MM.1S (cell line): ENCODE results near the gene UBE2D2.

Experiments
- DNase-seq: peaks from one replicate; pipeline ENCODE4 v3.0.0-alpha.2; 2015
- H2AFZ ChIP-seq: fragments of 300-600 bp; sonication (generic); 2 replicates; pipeline ENCODE4 v1.6.0; 2016; ENCODE audit warnings: antibody characterized with exemption, low read length
- H3F3A ChIP-seq: fragments of 300-600 bp; sonication (generic); 2 replicates; pipeline ENCODE4 v1.6.1; 2016; ENCODE audit warnings: mild to moderate bottlenecking, antibody characterized with exemption, low read length, moderate library complexity, mixed read lengths; ENCODE audit not compliant: insufficient read depth
- H3K27ac ChIP-seq: fragments of 300-600 bp; sonication (generic); 2 replicates; pipeline ENCODE4 v1.5.1; 2016; ENCODE audit warnings: mild to moderate bottlenecking, low read length
- H3K27me3 ChIP-seq: fragments of 300-600 bp; sonication (generic); replicated peaks from 2 replicates; pipeline ENCODE4 v1.6.0; 2016; ENCODE audit warnings: low read length; ENCODE audit not compliant: insufficient read depth
- H3K36me3 ChIP-seq: fragments of 300-600 bp; sonication (generic); replicated peaks from 2 replicates; pipeline ENCODE4 v1.6.1; 2016; ENCODE audit warnings: mild to moderate bottlenecking, low read length, mixed read lengths; ENCODE audit not compliant: insufficient read depth
- H3K4me1 ChIP-seq: fragments of 300-600 bp; sonication (generic); 2 replicates; pipeline ENCODE4 v1.6.1; 2016; ENCODE audit warnings: low read length, mixed read lengths
- H3K4me2 ChIP-seq: fragments of 300-600 bp; sonication (generic); 2 replicates; pipeline ENCODE4 v1.6.0; 2016; ENCODE audit warnings: low read depth, low read length
- H3K4me3 ChIP-seq: fragments of 300-600 bp; sonication (generic); 2 replicates; pipeline ENCODE4 v1.5.1; 2016; ENCODE audit warnings: low read length, mixed read lengths
- H3K79me2 ChIP-seq: fragments of 300-600 bp; sonication (generic); 2 replicates; pipeline ENCODE4 v1.6.1; 2016; ENCODE audit warnings: mixed run types, low read length, mixed read lengths
- H3K9ac ChIP-seq: fragments of 300-600 bp; sonication (generic); 2 replicates; pipeline ENCODE4 v1.6.1; 2016; ENCODE audit warnings: low read length, mixed read lengths
- H3K9me2 ChIP-seq: fragments of 300-600 bp; sonication (generic); replicated peaks from 2 replicates; pipeline ENCODE4 v1.6.1; 2016; ENCODE audit warnings: mild to moderate bottlenecking, low read length, mixed read lengths; ENCODE audit not compliant: insufficient read depth
- H3K9me3 ChIP-seq: fragments of 300-600 bp; sonication (generic); replicated peaks from 2 replicates; pipeline ENCODE4 v1.6.1; 2016; ENCODE audit warnings: mild to moderate bottlenecking, low read length, mixed read lengths; ENCODE audit not compliant: insufficient read depth
- H4K20me1 ChIP-seq: fragments of 300-600 bp; sonication (generic); 2 replicates; pipeline ENCODE4 v1.6.1; 2016; ENCODE audit warnings: mild to moderate bottlenecking, low read length, moderate library complexity, mixed read lengths; ENCODE audit not compliant: insufficient read depth
- CTCF ChIP-seq: fragments of 300-600 bp; sonication (generic); IDR thresholded peaks from 2 replicates; pipeline ENCODE4 v1.5.1; 2016; ENCODE audit warnings: antibody characterized with exemption, low read length, mixed read lengths
- EZH2 ChIP-seq: fragments of 300-600 bp; sonication (generic); optimal IDR thresholded peaks from 2 replicates; pipeline ENCODE3; 2017; ENCODE audit warnings: low read depth, mild to moderate bottlenecking, antibody characterized with exemption, low read length, mixed read lengths
- EZH2phosphoT487 ChIP-seq: fragments of 300-600 bp; sonication (generic); IDR thresholded peaks from 2 replicates; pipeline ENCODE4 v1.6.1; 2018; ENCODE audit warnings: antibody characterized with exemption, low read length

UBE2D2 gene

GRCh38 chr5:139557811-139558210, 3.3 kb upstream of the UBE2D2 start:
- peaks cover 18% of the 10 kb centered on the region; the same call in 1 of the 2 replicates for H3F3A ChIP-seq
- no peaks in the 10 kb centered on the region for H3K36me3 ChIP-seq
- no peak overlapping the region for H3K27ac ChIP-seq
- no peak overlapping the region for H2AFZ ChIP-seq
- no peak overlapping the region for H3K4me2 ChIP-seq
- no peaks in the 10 kb centered on the region for H3K27me3 ChIP-seq
- TF ChIP-seq CTCF (no peak), EZH2phosphoT487 (no peak), EZH2 (no peak)
- no peak for DNase-seq
- no peak overlapping the region for H3K4me3 ChIP-seq
- no peaks in the 10 kb centered on the region for H3K9me3 ChIP-seq
- H3K9ac ChIP-seq: no peak overlapping the region
- H4K20me1 ChIP-seq: no peaks in the 10 kb centered on the region
- peaks cover 8% of the 10 kb centered on the region; the same call in 1 of the 2 replicates for H3K4me1 ChIP-seq
- no peaks in the 10 kb centered on the region for H3K9me2 ChIP-seq
- H3K79me2 ChIP-seq: peaks cover 20% of the 10 kb centered on the region

GRCh38 chr5:139561655-139562451, 714 bp downstream of the UBE2D2 start:
- Histone ChIP-seq H3K36me3 (peaks cover 4% of the 10 kb centered on the region; the same call in 1 of the 2 replicates), H3K9me2 (no peaks in the 10 kb centered on the region), H3K4me2 (peak overlapping the region; percentile 88; the same call in 1 of the 2 replicates), H3F3A (peaks cover 39% of the 10 kb centered on the region), H3K4me3 (peak overlapping the region; percentile 90), H2AFZ (no peak overlapping the region; the same call in 1 of the 2 replicates), H4K20me1 (0 out of 2 replicates have a peak, but pooled peaks cover 4% of the 10 kb centered on the region), H3K9me3 (no peaks in the 10 kb centered on the region), H3K27me3 (no peaks in the 10 kb centered on the region), H3K79me2 (peaks cover 60% of the 10 kb centered on the region), H3K4me1 (peaks cover 32% of the 10 kb centered on the region), H3K9ac (peak overlapping the region; percentile 91), H3K27ac (peak overlapping the region; percentile 80)
- TF ChIP-seq EZH2phosphoT487: no peak
- no peak for TF ChIP-seq CTCF
- no peak for TF ChIP-seq EZH2
- peak; percentile 44 for DNase-seq

GRCh38 chr5:139562847-139563246, 1.7 kb downstream of the UBE2D2 start:
- no peak for TF ChIP-seq EZH2
- no peak for TF ChIP-seq EZH2phosphoT487
- TF ChIP-seq CTCF: no peak
- peak overlapping the region; percentile 91 for H3K9ac ChIP-seq
- H3K9me3 ChIP-seq: no peaks in the 10 kb centered on the region
- peaks cover 70% of the 10 kb centered on the region for H3K79me2 ChIP-seq
- peak; percentile 10 for DNase-seq
- peak overlapping the region; percentile 88 for H3K4me2 ChIP-seq
- H3K27me3 ChIP-seq: no peaks in the 10 kb centered on the region
- H3K36me3 ChIP-seq: peaks cover 4% of the 10 kb centered on the region; the same call in 1 of the 2 replicates
- H3K4me1 ChIP-seq: peaks cover 32% of the 10 kb centered on the region
- peak overlapping the region; percentile 90 for H3K4me3 ChIP-seq
- H3K9me2 ChIP-seq: no peaks in the 10 kb centered on the region
- peaks cover 39% of the 10 kb centered on the region for H3F3A ChIP-seq
- 0 out of 2 replicates have a peak, but pooled peaks cover 4% of the 10 kb centered on the region for H4K20me1 ChIP-seq
- H3K27ac ChIP-seq: peak overlapping the region; percentile 80; the same call in 1 of the 2 replicates
- H2AFZ ChIP-seq: no peak overlapping the region
